HL-60 (cell line): ENCODE results near the gene GABRR2.

ENCODE experiments used
- DNase-seq, 2 experiments: peaks; one replicate each; pipeline ENCODE4 v3.0.0-alpha.2; 2010 to 2020; ENCODE audit warnings: low read depth in 1 of 2, low spot score in 1 of 2
- H3K27ac ChIP-seq: fragments of 250-450 bp; sonication (Bioruptor Pico); replicated peaks from 2 replicates; pipeline ENCODE4 v1.5.1; 2020; ENCODE audit warnings: mild to moderate bottlenecking, moderate library complexity
- H3K27me3 ChIP-seq: fragments of 250-450 bp; sonication (Bioruptor Pico); 2 replicates; pipeline ENCODE4 v1.5.1; 2021; ENCODE audit warnings: mild to moderate bottlenecking, moderate library complexity; ENCODE audit not compliant: insufficient read depth, poor library complexity, severe bottlenecking
- H3K4me3 ChIP-seq: replicated peaks from 2 replicates; pipeline ENCODE4 v1.5.1; 2011; ENCODE audit warnings: mild to moderate bottlenecking, control low read depth, low read length; ENCODE audit not compliant: insufficient read depth
- GABPA ChIP-seq: IDR thresholded peaks from 2 replicates; pipeline ENCODE4 v1.6.1; 2012; ENCODE audit warnings: low read depth
- POLR2AphosphoS5 ChIP-seq: IDR thresholded peaks from 2 replicates; pipeline ENCODE4 v1.6.1; 2012; ENCODE audit warnings: low read depth
- SPI1 ChIP-seq: IDR thresholded peaks from 2 replicates; pipeline ENCODE4 v1.6.1; 2012; ENCODE audit warnings: low read depth, mild to moderate bottlenecking, borderline replicate concordance
- TF ChIP-seq, protein P1 (sequence below): IDR thresholded peaks from 2 replicates; pipeline ENCODE4 v1.6.1; 2012; ENCODE audit warnings: low read depth; ENCODE audit not compliant: insufficient replicate concordance
- TF ChIP-seq, protein P2 (sequence below): IDR thresholded peaks from one replicate; pipeline ENCODE4 v1.5.1; 2011; ENCODE audit warnings: low read length, control low read depth, inconsistent platforms; ENCODE audit not compliant: insufficient read depth

The GABRR2 gene

DNA sequence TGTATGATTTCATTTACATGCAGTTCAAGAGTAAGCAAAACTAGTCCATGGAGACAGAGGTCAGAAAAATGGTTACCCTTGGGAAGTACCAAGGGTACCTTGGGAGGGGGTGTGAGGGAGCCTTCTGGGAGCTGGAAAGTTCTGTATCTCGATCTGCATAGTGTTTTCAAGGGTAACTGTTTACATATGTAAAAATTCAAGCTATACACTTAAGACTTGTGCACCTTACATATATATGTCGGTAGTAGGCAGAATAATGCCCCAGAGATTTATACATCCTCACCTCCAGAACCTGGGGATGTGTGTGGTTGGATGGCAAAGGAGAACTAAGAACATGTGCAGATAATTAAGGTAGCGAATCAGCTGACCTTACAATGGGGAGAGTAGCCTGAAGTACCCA, 31.0 kb downstream of the GABRR2 start:
- DNase-seq, result no peak
- H3K27me3 ChIP-seq, result no peaks in the 10 kb centered on the region
- TF ChIP-seq, protein P1, sequence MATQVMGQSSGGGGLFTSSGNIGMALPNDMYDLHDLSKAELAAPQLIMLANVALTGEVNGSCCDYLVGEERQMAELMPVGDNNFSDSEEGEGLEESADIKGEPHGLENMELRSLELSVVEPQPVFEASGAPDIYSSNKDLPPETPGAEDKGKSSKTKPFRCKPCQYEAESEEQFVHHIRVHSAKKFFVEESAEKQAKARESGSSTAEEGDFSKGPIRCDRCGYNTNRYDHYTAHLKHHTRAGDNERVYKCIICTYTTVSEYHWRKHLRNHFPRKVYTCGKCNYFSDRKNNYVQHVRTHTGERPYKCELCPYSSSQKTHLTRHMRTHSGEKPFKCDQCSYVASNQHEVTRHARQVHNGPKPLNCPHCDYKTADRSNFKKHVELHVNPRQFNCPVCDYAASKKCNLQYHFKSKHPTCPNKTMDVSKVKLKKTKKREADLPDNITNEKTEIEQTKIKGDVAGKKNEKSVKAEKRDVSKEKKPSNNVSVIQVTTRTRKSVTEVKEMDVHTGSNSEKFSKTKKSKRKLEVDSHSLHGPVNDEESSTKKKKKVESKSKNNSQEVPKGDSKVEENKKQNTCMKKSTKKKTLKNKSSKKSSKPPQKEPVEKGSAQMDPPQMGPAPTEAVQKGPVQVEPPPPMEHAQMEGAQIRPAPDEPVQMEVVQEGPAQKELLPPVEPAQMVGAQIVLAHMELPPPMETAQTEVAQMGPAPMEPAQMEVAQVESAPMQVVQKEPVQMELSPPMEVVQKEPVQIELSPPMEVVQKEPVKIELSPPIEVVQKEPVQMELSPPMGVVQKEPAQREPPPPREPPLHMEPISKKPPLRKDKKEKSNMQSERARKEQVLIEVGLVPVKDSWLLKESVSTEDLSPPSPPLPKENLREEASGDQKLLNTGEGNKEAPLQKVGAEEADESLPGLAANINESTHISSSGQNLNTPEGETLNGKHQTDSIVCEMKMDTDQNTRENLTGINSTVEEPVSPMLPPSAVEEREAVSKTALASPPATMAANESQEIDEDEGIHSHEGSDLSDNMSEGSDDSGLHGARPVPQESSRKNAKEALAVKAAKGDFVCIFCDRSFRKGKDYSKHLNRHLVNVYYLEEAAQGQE, result no peak
- TF ChIP-seq POLR2AphosphoS5 (no peak), GABPA (no peak), SPI1 (no peak)
- TF ChIP-seq, protein P2, sequence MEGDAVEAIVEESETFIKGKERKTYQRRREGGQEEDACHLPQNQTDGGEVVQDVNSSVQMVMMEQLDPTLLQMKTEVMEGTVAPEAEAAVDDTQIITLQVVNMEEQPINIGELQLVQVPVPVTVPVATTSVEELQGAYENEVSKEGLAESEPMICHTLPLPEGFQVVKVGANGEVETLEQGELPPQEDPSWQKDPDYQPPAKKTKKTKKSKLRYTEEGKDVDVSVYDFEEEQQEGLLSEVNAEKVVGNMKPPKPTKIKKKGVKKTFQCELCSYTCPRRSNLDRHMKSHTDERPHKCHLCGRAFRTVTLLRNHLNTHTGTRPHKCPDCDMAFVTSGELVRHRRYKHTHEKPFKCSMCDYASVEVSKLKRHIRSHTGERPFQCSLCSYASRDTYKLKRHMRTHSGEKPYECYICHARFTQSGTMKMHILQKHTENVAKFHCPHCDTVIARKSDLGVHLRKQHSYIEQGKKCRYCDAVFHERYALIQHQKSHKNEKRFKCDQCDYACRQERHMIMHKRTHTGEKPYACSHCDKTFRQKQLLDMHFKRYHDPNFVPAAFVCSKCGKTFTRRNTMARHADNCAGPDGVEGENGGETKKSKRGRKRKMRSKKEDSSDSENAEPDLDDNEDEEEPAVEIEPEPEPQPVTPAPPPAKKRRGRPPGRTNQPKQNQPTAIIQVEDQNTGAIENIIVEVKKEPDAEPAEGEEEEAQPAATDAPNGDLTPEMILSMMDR, result no peak
- H3K27ac ChIP-seq, result no peak overlapping the region
- H3K4me3 ChIP-seq, result no peak overlapping the region

DNA sequence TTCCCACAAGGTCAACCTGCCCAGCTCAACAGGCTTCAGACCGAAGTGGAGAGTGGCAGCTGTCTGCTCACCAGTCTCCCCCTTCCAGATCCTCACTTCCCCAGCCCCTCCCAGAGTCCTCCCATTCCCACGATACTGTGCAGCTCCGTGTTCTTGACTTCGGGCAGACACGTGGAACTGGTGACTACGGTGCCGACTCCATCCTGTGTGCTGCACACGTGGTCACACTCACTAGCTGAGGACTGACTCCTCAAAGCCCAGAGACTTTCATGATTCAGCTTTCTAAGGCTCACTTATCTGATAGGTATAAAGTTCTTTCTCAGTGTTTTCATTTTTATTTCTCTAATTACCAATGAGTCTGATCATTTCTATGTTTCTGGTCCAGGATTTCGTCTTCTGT, 32.4 kb downstream of the GABRR2 start:
- no peaks in the 10 kb centered on the region for H3K27me3 ChIP-seq
- no peak for TF ChIP-seq GABPA
- DNase-seq, result no peak
- no peak overlapping the region for H3K27ac ChIP-seq
- no peak overlapping the region for H3K4me3 ChIP-seq

DNA sequence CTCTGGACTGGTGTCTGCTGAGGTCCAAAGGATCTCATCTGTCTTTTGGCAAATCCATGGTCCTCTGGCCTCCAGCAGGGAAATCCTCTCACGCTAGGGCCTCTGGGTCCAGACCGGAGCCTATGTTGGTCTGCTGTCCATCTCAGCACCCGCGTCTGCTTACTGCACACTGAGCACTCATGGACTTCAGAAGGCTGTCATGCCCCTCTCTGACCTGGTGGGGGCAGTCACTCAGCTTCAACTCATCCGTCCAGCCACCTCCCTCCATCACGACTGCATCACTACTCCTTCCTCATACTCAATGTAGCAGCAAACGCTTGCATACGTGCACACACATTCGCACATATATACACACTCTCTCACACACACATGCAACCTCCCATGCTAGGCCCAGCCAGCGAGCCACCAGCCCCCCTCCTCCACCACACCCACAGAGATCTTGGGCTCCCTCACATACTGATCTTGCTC, 33.3 kb downstream of the GABRR2 start:
- H3K27ac ChIP-seq, result no peak overlapping the region
- H3K4me3 ChIP-seq, result no peak overlapping the region
- DNase-seq, result peak; percentile 70 to 88
- TF ChIP-seq, protein P1, result peak; percentile 89
- no peak for TF ChIP-seq SPI1
- TF ChIP-seq POLR2AphosphoS5, result no peak
- TF ChIP-seq, protein P2, result peak; percentile 92
- H3K27me3 ChIP-seq, result no peaks in the 10 kb centered on the region

DNA sequence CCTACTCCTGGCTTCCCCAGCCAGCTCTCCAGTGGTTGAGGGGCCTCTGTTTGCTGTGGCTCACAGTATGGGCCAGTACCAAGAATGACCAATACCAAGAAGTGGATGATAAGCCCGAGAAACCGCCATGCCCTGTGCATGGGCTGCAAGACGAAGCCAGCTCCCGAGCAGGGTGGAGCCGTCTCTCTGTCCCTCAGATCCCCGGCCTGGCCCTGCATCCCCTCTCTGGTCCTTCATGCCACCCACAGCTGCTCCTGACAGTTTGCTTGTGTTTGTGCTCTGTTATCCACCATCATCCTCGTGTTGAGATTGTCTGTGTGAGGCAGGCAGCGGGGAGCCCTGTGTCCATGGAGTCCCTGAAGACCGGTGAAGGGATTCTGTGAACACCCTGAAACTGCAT, 36.1 kb downstream of the GABRR2 start:
- DNase-seq, result no peak
- no peaks in the 10 kb centered on the region for H3K27me3 ChIP-seq
- TF ChIP-seq, protein P2, result no peak
- TF ChIP-seq, protein P1, result no peak

More for the DNA sequence above, 36.1 kb downstream of the GABRR2 start:
- Histone ChIP-seq H3K4me3 (no peak overlapping the region), H3K27ac (no peak overlapping the region)
